ENCODE results near the gene ZFR2. TPM values are rescaled to one million over a fixed set of nuclear protein-coding genes. Genes with fewer than 3 reads are reported as not detected.

The ZFR2 gene
- total RNA-seq, 4 donors from 2014 or later, result not detected

DNA sequence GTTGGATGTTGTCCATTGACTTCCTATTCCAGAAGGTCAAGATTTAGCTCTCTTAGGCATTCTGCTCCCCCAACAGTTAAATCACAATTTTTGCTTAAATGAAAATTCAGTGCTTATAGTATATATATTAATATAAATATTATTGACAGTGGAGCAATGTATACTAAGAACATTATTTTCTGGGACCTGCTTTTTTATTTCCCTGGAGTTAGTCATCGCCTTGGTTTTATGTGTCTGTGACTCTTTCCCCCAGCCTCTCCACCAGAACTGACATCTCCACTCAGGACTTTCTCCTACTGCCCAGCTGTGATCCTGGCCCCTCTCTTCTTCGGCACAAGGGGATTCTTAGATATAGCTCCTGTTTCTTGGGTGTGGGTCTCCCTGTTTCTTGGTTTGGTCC, 72.5 kb downstream of the ZFR2 start:
- H3K4me3 ChIP-seq, result no peak overlapping the region
- TF ChIP-seq EP300 (IDR thresholded peaks at IDR 0.05) (no peak), POLR2A (IDR thresholded peaks at IDR 0.05) (no peak)
- TF ChIP-seq, protein P1, sequence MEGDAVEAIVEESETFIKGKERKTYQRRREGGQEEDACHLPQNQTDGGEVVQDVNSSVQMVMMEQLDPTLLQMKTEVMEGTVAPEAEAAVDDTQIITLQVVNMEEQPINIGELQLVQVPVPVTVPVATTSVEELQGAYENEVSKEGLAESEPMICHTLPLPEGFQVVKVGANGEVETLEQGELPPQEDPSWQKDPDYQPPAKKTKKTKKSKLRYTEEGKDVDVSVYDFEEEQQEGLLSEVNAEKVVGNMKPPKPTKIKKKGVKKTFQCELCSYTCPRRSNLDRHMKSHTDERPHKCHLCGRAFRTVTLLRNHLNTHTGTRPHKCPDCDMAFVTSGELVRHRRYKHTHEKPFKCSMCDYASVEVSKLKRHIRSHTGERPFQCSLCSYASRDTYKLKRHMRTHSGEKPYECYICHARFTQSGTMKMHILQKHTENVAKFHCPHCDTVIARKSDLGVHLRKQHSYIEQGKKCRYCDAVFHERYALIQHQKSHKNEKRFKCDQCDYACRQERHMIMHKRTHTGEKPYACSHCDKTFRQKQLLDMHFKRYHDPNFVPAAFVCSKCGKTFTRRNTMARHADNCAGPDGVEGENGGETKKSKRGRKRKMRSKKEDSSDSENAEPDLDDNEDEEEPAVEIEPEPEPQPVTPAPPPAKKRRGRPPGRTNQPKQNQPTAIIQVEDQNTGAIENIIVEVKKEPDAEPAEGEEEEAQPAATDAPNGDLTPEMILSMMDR (IDR thresholded peaks at IDR 0.05), result no peak
- H3K4me1 ChIP-seq, result peaks cover 0 to 5% (median under 1%) of the 10 kb centered on the region in 4 donors
- 85 to 94% methylated on average over 2 of the region's 2 CpGs for WGBS, 2 donors
- no peak overlapping the region for H3K27ac ChIP-seq
- H3K9me3 ChIP-seq, result peaks cover 0 to 26% (median 4%) of the 10 kb centered on the region in 4 donors
- no peak for DNase-seq (ENCODE audit: low spot score in 2 of 2)
- peaks cover 0 to 29% of the 10 kb centered on the region in 2 donors for H3K27me3 ChIP-seq
- H3K36me3 ChIP-seq, result no peaks in the 10 kb centered on the region

DNA sequence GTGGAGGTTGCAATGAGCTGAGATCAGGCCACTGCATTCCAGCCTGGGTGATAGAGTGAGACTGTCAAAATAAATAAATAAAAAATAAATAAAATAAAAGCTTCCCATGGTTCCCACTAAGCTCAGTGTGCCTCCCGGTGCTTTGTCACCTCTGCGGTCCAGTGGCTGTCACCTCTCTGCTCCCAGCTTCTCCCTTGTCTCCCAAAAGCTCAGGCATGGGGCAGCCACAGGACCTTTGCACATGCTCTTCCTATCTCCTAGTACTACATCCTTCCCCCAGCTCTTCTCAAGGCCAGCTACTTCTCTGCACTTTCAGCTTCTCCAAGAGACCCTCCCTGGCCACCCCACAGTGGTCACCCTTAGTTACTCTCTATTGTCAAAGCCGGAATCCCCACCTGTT, 75.0 kb downstream of the ZFR2 start:
- H3K9me3 ChIP-seq, result peaks cover 0 to 37% (median 4%) of the 10 kb centered on the region in 4 donors
- H3K27ac ChIP-seq, result no peak overlapping the region
- 92% methylated on average over 3 of the region's 3 CpGs for WGBS, 2 donors

DNA sequence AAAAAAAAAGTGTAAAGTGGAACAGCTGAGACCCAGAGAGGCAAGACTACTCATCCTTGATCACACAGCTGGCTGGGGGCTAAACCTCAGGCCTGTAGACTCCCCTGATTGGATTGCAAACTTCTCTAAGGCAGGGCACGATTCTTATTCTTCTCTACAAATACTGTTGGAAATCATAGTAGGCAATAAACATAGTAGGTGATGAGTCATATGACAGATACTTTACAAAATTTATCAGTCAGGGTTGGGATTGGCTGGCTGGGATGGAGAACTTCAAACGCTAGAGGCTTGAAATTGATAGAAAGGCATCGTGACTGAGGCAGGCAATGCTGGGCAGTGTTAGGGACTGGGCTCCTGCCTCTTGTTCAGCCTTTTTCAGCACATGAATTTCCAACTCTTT, 76.7 kb downstream of the ZFR2 start:
- 77 to 86% methylated on average over 3 of the region's 3 CpGs for WGBS, 2 donors
- H3K36me3 ChIP-seq, result no peaks in the 10 kb centered on the region
- no peak for TF ChIP-seq EP300 (IDR thresholded peaks at IDR 0.05)
- TF ChIP-seq POLR2A (IDR thresholded peaks at IDR 0.05), result no peak
- TF ChIP-seq, protein P1 (IDR thresholded peaks at IDR 0.05), result no peak
- H3K27me3 ChIP-seq, result no peaks in the 10 kb centered on the region
- H3K4me3 ChIP-seq, result no peak overlapping the region
- peaks cover 0 to 32% (median 4%) of the 10 kb centered on the region in 4 donors for H3K9me3 ChIP-seq
- H3K4me1 ChIP-seq, result no peaks in the 10 kb centered on the region
- H3K27ac ChIP-seq, result no peak overlapping the region
- DNase-seq (ENCODE audit: low spot score in 2 of 2), result no peak

More for the DNA sequence above, 75.0 kb downstream of the ZFR2 start:
- TF ChIP-seq EP300 (IDR thresholded peaks at IDR 0.05), result no peak
- TF ChIP-seq POLR2A (IDR thresholded peaks at IDR 0.05), result no peak
- TF ChIP-seq, protein P1 (IDR thresholded peaks at IDR 0.05), result no peak
- Histone ChIP-seq H3K36me3 (no peaks in the 10 kb centered on the region), H3K27me3 (peaks cover 0 to 4% of the 10 kb centered on the region in 2 donors), H3K4me1 (no peaks in the 10 kb centered on the region), H3K4me3 (no peak overlapping the region)
- no peak for DNase-seq (ENCODE audit: low spot score in 2 of 2)

DNA sequence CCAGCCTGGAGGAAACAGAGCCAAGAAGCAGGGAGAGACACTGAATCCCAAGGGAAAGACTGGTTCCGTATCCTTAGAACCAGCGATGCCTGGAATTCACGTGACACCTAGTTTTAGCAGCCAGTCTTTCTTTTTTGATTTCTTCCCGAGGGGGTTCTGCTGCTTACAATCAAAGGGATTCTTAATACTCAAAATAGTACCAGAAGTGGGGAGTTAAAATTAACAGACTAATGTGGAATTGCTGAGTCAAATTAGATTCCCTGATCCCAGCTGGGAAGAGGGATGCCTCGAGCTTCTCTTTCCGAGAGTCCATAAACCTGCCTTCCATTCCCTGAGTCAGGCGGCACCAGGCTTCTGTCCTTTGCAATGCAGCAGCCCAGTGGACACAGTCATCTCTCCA, 77.9 kb downstream of the ZFR2 start:
- H3K9me3 ChIP-seq, result peaks cover 0 to 21% (median under 1%) of the 10 kb centered on the region in 4 donors
- H3K36me3 ChIP-seq, result no peaks in the 10 kb centered on the region
- no peak overlapping the region for H3K27ac ChIP-seq
- peaks cover 0 to 2% (median 0%) of the 10 kb centered on the region in 4 donors for H3K4me1 ChIP-seq
- 72 to 74% methylated on average over 7 of the region's 7 CpGs for WGBS, 2 donors
- H3K4me3 ChIP-seq, result no peak overlapping the region
- TF ChIP-seq POLR2A (IDR thresholded peaks at IDR 0.05) (no peak), EP300 (IDR thresholded peaks at IDR 0.05) (no peak)
- TF ChIP-seq, protein P1 (IDR thresholded peaks at IDR 0.05), result no peak
- DNase-seq (ENCODE audit: low spot score in 2 of 2), result no peak
- peaks cover 0 to 1% of the 10 kb centered on the region in 2 donors for H3K27me3 ChIP-seq

DNA sequence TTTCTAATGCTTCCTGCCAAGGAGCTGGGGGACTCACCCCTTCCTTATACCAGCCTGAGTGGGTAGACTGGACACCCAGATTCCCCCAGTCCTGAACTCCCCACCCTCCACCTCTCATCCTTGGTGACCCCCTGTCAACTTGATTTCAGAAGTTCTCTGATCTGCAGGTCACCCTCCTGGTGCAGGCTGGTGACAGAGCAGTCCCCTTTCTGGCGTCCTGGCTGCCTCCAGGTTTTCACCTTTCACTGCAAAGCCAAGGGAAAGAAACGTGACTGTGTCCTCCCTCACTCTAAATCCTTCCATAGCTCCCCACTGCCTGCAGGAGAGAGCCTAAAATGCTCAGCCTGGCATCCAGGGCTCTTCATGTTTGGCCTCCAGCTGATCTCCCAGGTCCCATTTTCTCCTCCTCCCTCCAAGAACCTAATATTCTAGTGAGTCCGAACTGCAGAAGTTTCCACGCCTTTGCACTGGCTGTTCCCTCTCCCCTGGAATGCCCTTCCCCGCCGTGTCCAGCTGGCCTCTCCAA, 78.6 kb downstream of the ZFR2 start:
- Histone ChIP-seq H3K27me3 (peaks cover 0 to 8% of the 10 kb centered on the region in 2 donors), H3K27ac (no peak overlapping the region), H3K4me3 (no peak overlapping the region), H3K9me3 (peaks cover 0 to 18% (median 0%) of the 10 kb centered on the region in 4 donors), H3K36me3 (no peaks in the 10 kb centered on the region), H3K4me1 (peaks cover 0 to 9% (median 0%) of the 10 kb centered on the region in 4 donors)
- WGBS, 2 donors, result 76 to 77% methylated on average over 6 of the region's 6 CpGs
- no peak for DNase-seq (ENCODE audit: low spot score in 2 of 2)
- TF ChIP-seq EP300 (IDR thresholded peaks at IDR 0.05) (no peak), POLR2A (IDR thresholded peaks at IDR 0.05) (no peak)
- TF ChIP-seq, protein P1 (IDR thresholded peaks at IDR 0.05), result no peak

Measured in tibial nerve (tissue), 4 donors.